K562 (cell line): ENCODE data around the gene EFHC2.

Experiments used
- BRF1 ChIP-seq: IDR thresholded peaks from 3 replicates; pipeline ENCODE4 v1.6.1; 2011; ENCODE audit warnings: borderline replicate concordance, mild to moderate bottlenecking; ENCODE audit not compliant: insufficient read length; ENCODE audit errors: extremely low read depth
- E2F3 ChIP-seq: fragments of 250-450 bp; sonication (Bioruptor Pico); IDR thresholded peaks from 2 replicates; pipeline ENCODE4 v1.4.0; 2020; ENCODE audit warnings: mild to moderate bottlenecking
- FOXP1 ChIP-seq: sonication (generic); formaldehyde crosslinking; IDR thresholded peaks from 2 replicates; pipeline ENCODE4 v1.8.0; 2022; ENCODE audit warnings: mild to moderate bottlenecking, missing genetic modification reagents
- SRSF9 ChIP-seq: fragments of 200-400 bp; formaldehyde crosslinking; IDR thresholded peaks from 2 replicates; pipeline ENCODE4 v1.6.1; 2017; ENCODE audit warnings: low read depth, low read length, borderline replicate concordance
- ZNF232 ChIP-seq: sonication (generic); formaldehyde crosslinking; IDR thresholded peaks from 2 replicates; pipeline ENCODE4 v1.8.0; 2022; ENCODE audit warnings: mild to moderate bottlenecking, missing genetic modification reagents
- ZZZ3 ChIP-seq: fragments of 450-650 bp; IDR thresholded peaks from 2 replicates; pipeline ENCODE4 v1.6.1; 2016; ENCODE audit warnings: antibody characterized with exemption, mild to moderate bottlenecking, moderate library complexity
- TF ChIP-seq, protein P1 (sequence below): sonication (generic); formaldehyde crosslinking; IDR thresholded peaks from 2 replicates; pipeline ENCODE4 v1.9.0; 2022; ENCODE audit warnings: mild to moderate bottlenecking, missing genetic modification reagents
- TF ChIP-seq, protein P2 (sequence below): sonication (generic); formaldehyde crosslinking; IDR thresholded peaks from 2 replicates; pipeline ENCODE4 v1.8.0; 2022; ENCODE audit warnings: missing genetic modification reagents, mild to moderate bottlenecking, borderline replicate concordance

DNA sequence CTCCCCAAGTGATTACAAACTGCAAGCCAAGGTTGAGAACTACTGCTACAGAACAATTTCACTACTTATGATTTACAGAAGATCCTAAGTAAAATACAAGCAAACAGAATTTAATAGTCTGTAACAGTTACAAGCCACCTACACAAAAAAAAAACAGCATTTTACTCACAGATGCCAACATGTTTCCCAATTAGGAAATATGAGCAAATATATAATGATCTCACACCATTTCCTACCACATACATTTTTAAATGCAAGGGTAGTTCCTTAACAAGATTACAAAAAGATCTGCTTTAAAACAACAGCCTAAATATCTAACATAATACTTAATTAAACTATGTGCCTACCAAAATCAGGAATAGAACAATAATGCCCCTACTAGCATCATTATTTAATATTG is 63.4 kb downstream of the EFHC2 start:
- TF ChIP-seq, protein P1, sequence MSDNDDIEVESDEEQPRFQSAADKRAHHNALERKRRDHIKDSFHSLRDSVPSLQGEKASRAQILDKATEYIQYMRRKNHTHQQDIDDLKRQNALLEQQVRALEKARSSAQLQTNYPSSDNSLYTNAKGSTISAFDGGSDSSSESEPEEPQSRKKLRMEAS: no peak
- TF ChIP-seq ZZZ3 (no peak), BRF1 (no peak), SRSF9 (no peak), E2F3 (CRISPR knock-in tag) (no peak), FOXP1 (no peak), ZNF232 (CRISPR knock-in tag) (no peak)
- TF ChIP-seq, protein P2, sequence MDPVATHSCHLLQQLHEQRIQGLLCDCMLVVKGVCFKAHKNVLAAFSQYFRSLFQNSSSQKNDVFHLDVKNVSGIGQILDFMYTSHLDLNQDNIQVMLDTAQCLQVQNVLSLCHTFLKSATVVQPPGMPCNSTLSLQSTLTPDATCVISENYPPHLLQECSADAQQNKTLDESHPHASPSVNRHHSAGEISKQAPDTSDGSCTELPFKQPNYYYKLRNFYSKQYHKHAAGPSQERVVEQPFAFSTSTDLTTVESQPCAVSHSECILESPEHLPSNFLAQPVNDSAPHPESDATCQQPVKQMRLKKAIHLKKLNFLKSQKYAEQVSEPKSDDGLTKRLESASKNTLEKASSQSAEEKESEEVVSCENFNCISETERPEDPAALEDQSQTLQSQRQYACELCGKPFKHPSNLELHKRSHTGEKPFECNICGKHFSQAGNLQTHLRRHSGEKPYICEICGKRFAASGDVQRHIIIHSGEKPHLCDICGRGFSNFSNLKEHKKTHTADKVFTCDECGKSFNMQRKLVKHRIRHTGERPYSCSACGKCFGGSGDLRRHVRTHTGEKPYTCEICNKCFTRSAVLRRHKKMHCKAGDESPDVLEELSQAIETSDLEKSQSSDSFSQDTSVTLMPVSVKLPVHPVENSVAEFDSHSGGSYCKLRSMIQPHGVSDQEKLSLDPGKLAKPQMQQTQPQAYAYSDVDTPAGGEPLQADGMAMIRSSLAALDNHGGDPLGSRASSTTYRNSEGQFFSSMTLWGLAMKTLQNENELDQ (CRISPR knock-in tag): no peak
